Gastrocnemius medialis (tissue), 4 donors: ENCODE results near the gene SAP30BP. TPM values are rescaled to one million over a fixed set of nuclear protein-coding genes. Genes with fewer than 3 reads are reported as not detected.
A peak's percentile ranks its signal among the peaks of the same experiment; 100 is the strongest.

Source experiments
- ATAC-seq, 2 donors: fragments of 150-250 bp; one replicate each; pipeline ENCODE4 v1.9.1; 2016
- DNase-seq, 2 donors: peaks; one replicate each; pipeline ENCODE4 v3.0.0-alpha.2; 2019
- H3K27ac ChIP-seq, 4 donors: fragments of 200-600 bp; sonication (generic); 1 replicate in 1 of 4; 2 replicates in 3 of 4; pipeline ENCODE4 v1.5.1; 2016 to 2018; ENCODE audit warnings: mild to moderate bottlenecking in 2 of 4, moderate library complexity in 1 of 4
- H3K27me3 ChIP-seq, 3 donors: fragments of 200-600 bp; sonication (generic) in 2 of 3; 1 replicate in 1 of 3; 2 replicates in 2 of 3; pipeline versions ENCODE4 v1.5.1 to v1.6.0; 2016 to 2019; ENCODE audit warnings: mild to moderate bottlenecking in 1 of 3, moderate library complexity in 1 of 3
- H3K36me3 ChIP-seq, 2 donors: fragments of 200-600 bp; sonication (generic) in 1 of 2; one replicate each; pipeline ENCODE4 v1.5.1; 2017 to 2018
- H3K4me1 ChIP-seq, 2 donors: fragments of 200-600 bp; sonication (generic) in 1 of 2; one replicate each; pipeline ENCODE4 v1.5.1; 2016 to 2017; ENCODE audit warnings: mild to moderate bottlenecking in 2 of 2
- H3K4me3 ChIP-seq, 4 donors: fragments of 200-600 bp; sonication (generic) in 3 of 4; 1 replicate in 1 of 4; 2 replicates in 3 of 4; pipeline ENCODE4 v1.5.1; 2016 to 2019; ENCODE audit warnings: mild to moderate bottlenecking in 2 of 4
- H3K9me3 ChIP-seq, 3 donors: fragments of 200-600 bp; sonication (generic) in 2 of 3; 1 replicate in 1 of 3; 2 replicates in 2 of 3; pipeline ENCODE4 v1.5.1; 2016 to 2019
- CTCF ChIP-seq, 5 experiments: fragments of 450-650 bp in 3 of 5; fragments of 200-600 bp in 2 of 5; sonication (generic) in 2 of 5; IDR thresholded peaks in 4 of 5; conservative IDR thresholded peaks in 1 of 5; 1 replicate in 4 of 5; 2 replicates in 1 of 5; pipeline ENCODE4 v1.5.1; 2016 to 2019; ENCODE audit warnings: antibody characterized with exemption in 5 of 5, mild to moderate bottlenecking in 3 of 5, moderate library complexity in 3 of 5
- POLR2A ChIP-seq, 2 donors: fragments of 450-650 bp; IDR thresholded peaks; one replicate each; pipeline ENCODE4 v1.6.1; 2017; ENCODE audit warnings: antibody characterized with exemption in 2 of 2, mild to moderate bottlenecking in 2 of 2, moderate library complexity in 2 of 2
- in situ Hi-C, 4 donors: fragments of 200-750 bp; cut with MboI; loops; one replicate each; pipeline versions ENCODE4 v1.15.0 to v1.8.0; 2017; ENCODE audit warnings: low sequenced_read_pairs in 4 of 4
- intact Hi-C: fragments of 100-400 bp; cut with DNase I; formaldehyde crosslinking; loops from one replicate; pipeline ENCODE4 v1.15.1; 2023; ENCODE audit warnings: low total_unique reads
- total RNA-seq, 4 donors: library from RNA; depleted of rRNA; stranded (reverse); fragments of >200 nt; gene quantifications; one replicate each; pipeline versions ENCODE4 v1.1.0 to v1.2.3, GENCODE V29; 2016

Gene SAP30BP
- total RNA-seq, 4 donors from 2014 or later, result 42.0 to 64.0 (median 50.1) TPM

- in situ Hi-C loops (loop anchor here in 2 of 4 donors (5.0 to 25.0 kb wide), 2 partner anchors 81 to 134 kb away; partner anchors contain the start of genes TRIM47 (in 1 of the 2) and TRIM65 (in 1 of the 2)), intact Hi-C loops (no loop called here)
- ATAC-seq, result peak; percentile 64 to 76
- no peaks in the 10 kb centered on the region for H3K36me3 ChIP-seq
- H3K9me3 ChIP-seq, result no peaks in the 10 kb centered on the region
- peak overlapping the region; percentile 56 to 71 (median 57) for H3K4me3 ChIP-seq
- no peaks in the 10 kb centered on the region for H3K27me3 ChIP-seq
- DNase-seq, result peak in 1 of 2 donors; percentile 48
- peak overlapping the region in 1 of 4 donors; percentile 12 for H3K27ac ChIP-seq
- TF ChIP-seq POLR2A (IDR thresholded peaks at IDR 0.05) (no peak), CTCF (IDR thresholded peaks at IDR 0.05 in 4 of 5, conservative IDR thresholded peaks at IDR 0.05 in 1 of 5) (peak; percentile 22 to 72 (median 55))
- H3K4me1 ChIP-seq, result peaks cover 13 to 15% of the 10 kb centered on the region in 2 donors
Observed at GRCh38 chr17:75753514-75754377, 86.6 kb downstream of the SAP30BP start.

- peaks cover 11 to 14% of the 10 kb centered on the region in 2 donors for H3K4me1 ChIP-seq
- no peak for ATAC-seq
- H3K9me3 ChIP-seq, result no peaks in the 10 kb centered on the region
- DNase-seq, result no peak
- intact Hi-C loops, result no loop called here
- no peaks in the 10 kb centered on the region for H3K36me3 ChIP-seq
- TF ChIP-seq POLR2A (IDR thresholded peaks at IDR 0.05) (no peak), CTCF (IDR thresholded peaks at IDR 0.05 in 4 of 5, conservative IDR thresholded peaks at IDR 0.05 in 1 of 5) (no peak)
- no peaks in the 10 kb centered on the region for H3K27me3 ChIP-seq
- peak overlapping the region in 1 of 4 donors; percentile 11 for H3K27ac ChIP-seq
- in situ Hi-C loops, result loop anchor here in 2 of 4 donors (5.0 to 25.0 kb wide), 2 partner anchors 82 to 133 kb away; partner anchors contain the start of genes TRIM47 (in 1 of the 2) and TRIM65 (in 1 of the 2)
- peak overlapping the region in 1 of 4 donors; percentile 57 for H3K4me3 ChIP-seq
Observed at GRCh38 chr17:75754378-75755204, 87.5 kb downstream of the SAP30BP start.

- H3K27ac ChIP-seq, result no peak overlapping the region
- peaks cover 6 to 9% of the 10 kb centered on the region in 2 donors for H3K4me1 ChIP-seq
- no peaks in the 10 kb centered on the region for H3K27me3 ChIP-seq
- DNase-seq, result no peak
- no peak for ATAC-seq
- in situ Hi-C loops (loop anchor here in 1 of 4 donors (25.0 kb wide), 1 partner anchor 132 kb away; the partner anchor contains the start of genes TRIM47 and TRIM65), intact Hi-C loops (no loop called here)
- H3K4me3 ChIP-seq, result no peak overlapping the region
- no peaks in the 10 kb centered on the region for H3K36me3 ChIP-seq
- no peaks in the 10 kb centered on the region for H3K9me3 ChIP-seq
- TF ChIP-seq POLR2A (IDR thresholded peaks at IDR 0.05) (no peak), CTCF (IDR thresholded peaks at IDR 0.05 in 4 of 5, conservative IDR thresholded peaks at IDR 0.05 in 1 of 5) (no peak)
Observed at GRCh38 chr17:75755205-75755901, 88.2 kb downstream of the SAP30BP start.

- peaks cover 6 to 9% of the 10 kb centered on the region in 2 donors for H3K4me1 ChIP-seq
- ATAC-seq, result no peak
- H3K4me3 ChIP-seq, result no peak overlapping the region
- H3K27ac ChIP-seq, result no peak overlapping the region
- no peaks in the 10 kb centered on the region for H3K27me3 ChIP-seq
- intact Hi-C loops (no loop called here), in situ Hi-C loops (loop anchor here in 1 of 4 donors (25.0 kb wide), 1 partner anchor 131 kb away; the partner anchor contains the start of genes TRIM47 and TRIM65)
- DNase-seq, result no peak
- TF ChIP-seq CTCF (IDR thresholded peaks at IDR 0.05 in 4 of 5, conservative IDR thresholded peaks at IDR 0.05 in 1 of 5) (no peak), POLR2A (IDR thresholded peaks at IDR 0.05) (no peak)
- no peaks in the 10 kb centered on the region for H3K36me3 ChIP-seq
- H3K9me3 ChIP-seq, result no peaks in the 10 kb centered on the region
Observed at GRCh38 chr17:75755990-75756389, 88.9 kb downstream of the SAP30BP start.
